Renal cortex interstitium (tissue), 11 donors: Measurements from ENCODE around the gene CHIC2. TPM values are rescaled to one million over a fixed set of nuclear protein-coding genes. Genes with fewer than 3 reads are reported as not detected.

Source experiments
- DNase-seq, 11 donors: peaks; one replicate each; pipeline ENCODE4 v3.0.0-alpha.2; 2013; ENCODE audit warnings: low read depth in 9 of 11, low spot score in 4 of 11; ENCODE audit errors: extremely low read depth in 1 of 11
- polyA plus RNA-seq, 3 donors: library from polyadenylated mRNA; unstranded; fragments of 120-200 nt; gene quantifications; one replicate each; pipeline ENCODE4 v1.2.1, GENCODE V29; 2013; ENCODE audit not compliant: insufficient read length in 3 of 3

Gene CHIC2
- polyA plus RNA-seq, 3 donors = 27.4 to 37.5 (median 29.0) TPM

GRCh38 chr4:54097152-54097551 is 32.7 kb upstream of the CHIC2 start:
- no peak for DNase-seq

GRCh38 chr4:54096295-54096962 is 32.0 kb upstream of the CHIC2 start:
- DNase-seq = no peak

DNA sequence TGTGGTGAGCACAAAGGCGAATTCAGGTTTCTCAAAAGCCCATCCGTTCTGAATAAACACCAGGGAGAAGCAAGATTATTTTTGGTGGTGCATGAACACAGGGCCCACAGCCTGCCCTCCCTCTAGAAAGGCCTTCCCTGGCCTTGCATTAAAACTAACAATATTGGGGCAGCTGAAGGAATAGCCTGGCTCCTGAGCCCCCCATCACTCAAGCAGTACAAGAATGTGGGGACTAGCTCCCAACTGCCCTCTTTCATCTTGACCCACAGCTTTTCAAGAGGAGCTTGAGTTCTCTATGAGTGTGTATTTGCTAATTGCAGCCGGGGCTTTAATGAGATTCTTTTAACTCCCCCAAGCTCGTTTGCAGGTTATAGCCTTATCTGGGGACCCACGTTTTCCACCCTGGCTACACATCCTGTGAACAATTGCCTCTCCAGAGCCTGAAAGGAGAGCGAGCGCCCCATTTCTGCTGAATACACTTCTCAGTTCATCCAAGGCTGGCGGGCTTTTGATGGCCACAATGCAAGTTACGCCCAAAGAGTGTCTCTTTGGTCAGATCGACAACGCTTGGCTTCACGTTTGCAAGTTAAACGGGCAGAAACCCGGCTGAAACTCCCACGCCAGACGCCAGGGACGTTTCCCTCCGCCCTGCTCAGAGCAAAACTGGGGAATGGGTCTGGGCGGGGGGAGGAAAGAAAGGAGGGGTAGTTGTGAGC is 30.9 kb upstream of the CHIC2 start:
- DNase-seq = no peak

DNA sequence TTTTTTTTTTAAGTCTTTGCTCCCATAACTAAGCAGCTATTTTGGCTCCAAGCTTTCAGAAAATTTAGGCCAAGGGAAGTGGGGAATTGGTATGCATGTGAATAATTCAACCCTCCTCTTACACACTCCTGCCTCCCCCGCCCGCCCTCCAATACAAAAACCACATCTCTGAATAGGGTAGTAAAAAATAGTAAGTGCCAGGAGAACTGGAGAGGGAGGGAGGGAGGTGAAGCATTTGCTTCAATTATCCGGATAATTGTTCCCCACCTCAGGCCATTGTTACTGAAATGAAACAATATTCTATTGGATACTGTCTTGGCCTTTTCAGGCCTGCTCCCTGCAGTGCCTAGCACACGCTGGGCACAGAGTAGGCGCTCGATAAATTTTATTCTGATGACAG is 30.0 kb upstream of the CHIC2 start:
- DNase-seq = no peak

DNA sequence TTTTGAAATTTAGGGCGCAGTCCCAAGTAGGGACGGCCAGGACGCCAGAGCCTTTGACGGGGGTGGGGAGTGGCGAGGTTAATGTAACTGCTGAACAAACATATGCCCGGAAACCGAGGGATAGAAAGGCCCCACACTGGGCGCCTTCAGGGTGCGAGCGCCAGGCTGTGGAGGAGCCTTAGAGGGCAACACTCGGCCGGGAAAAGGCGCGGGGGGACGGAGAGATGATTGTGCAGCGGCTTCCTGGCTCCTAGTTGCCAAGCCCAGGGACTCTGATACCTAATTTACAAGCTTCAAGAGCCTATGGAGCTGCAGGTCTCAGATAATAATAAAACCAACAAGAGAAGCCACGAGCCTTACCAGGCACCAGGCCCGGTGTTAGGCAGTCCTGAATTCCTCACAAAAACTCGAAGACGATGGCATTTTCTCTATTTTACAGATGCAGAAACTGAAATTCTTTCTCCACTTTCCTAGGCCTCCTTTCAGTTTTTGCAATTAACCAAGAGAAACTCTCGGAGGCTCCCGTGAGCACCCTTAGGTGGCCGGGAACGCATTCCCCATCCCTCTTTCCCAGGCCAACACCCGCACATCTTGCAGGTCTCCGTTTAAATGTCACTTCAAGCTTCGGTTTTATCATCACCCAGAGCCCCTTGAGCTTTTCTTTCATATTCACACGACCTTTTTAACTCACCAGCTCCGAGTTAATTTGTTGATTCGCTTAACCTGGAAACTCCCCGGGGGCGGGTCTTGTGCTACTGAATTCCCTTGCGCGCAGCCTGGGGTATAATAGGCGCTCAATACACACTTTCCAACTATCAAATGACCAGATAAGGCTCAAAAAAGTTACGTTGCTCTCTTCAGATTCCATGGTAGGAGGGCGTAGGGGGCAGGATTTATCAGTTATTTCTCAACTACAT is 29.2 kb upstream of the CHIC2 start:
- no peak for DNase-seq

DNA sequence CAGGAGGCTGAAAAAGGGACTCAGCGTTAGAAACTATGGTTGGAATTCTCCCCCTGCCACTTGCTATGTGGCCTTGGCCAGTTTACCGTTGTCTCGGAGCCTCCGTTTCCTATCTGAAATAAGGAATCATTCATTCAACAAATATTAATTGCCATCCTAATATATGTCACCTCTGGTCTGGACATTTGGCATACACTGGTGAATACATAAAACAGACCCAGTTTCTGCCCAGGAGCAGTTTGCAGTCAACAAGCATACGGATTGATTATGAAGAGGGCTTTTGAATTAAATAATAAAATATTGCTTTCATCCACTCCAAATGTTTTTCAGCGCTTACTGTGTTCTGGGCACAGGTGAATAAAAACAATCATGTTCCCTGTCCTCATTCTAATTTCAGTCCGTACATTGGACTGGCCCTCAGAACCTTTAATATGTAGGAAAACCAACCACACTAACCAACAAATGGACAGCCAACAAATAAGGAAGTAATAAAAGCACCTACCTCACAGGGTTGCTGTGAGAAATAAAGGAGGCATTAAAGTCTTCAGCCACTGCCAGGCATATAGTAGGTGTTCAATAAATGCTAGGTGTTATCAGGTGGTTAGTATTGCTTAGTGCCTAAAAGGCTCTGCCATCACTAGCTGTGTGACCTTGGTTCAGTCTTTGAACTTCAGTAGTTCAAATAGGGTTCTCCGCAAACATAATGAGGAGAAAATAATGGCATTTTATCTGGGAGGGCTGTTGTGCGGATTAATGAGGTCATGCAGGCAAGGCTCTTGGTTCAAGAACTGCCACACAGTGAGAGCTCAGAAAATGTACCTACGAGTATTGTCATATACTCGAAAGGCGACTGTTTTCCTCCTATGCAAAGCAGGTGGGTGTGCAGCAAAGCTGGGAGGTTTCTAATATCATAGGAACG is 28.3 kb upstream of the CHIC2 start:
- no peak for DNase-seq

DNA sequence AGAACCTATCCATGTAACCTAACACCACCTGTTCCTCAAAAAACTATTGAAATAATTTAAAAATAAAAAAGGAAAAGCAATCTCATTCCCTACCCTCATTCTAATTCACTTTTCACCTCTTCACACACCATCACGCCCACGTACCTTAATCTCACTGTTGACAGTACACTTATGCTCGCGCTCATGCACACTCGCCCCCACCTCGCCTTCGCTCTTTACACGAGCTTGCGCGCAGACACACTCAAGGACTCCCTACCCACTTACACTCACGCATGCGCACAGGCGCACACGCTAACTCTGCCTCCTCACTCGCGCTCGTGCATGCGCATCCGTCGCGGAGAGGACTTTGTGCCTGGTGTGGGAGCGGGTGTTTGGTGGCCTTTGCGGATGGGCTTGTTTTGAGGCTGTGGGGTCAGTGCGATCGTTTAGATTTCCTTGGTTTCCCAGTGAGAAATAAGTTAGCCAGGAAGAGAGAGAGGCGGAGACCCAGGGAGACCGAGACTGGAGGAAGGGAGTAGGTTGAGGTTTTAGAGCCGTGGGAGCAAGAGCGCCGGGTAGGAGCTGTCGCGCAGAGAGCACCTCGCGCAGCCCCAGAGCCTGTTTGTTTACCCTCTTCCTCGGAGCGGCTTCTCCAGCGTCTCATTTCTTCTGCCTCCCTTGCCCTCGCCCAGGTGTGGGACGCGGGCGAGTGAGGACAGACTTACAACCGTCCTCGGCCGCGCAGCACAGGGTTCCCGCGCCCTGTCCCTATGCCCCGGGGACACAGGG is 27.4 kb upstream of the CHIC2 start:
- DNase-seq = peak in 7 of 11 donors; percentile 39 to 67 (median 62)

- no peak for DNase-seq
Observed at GRCh38 chr4:54090804-54091623, 26.6 kb upstream of the CHIC2 start.

DNA sequence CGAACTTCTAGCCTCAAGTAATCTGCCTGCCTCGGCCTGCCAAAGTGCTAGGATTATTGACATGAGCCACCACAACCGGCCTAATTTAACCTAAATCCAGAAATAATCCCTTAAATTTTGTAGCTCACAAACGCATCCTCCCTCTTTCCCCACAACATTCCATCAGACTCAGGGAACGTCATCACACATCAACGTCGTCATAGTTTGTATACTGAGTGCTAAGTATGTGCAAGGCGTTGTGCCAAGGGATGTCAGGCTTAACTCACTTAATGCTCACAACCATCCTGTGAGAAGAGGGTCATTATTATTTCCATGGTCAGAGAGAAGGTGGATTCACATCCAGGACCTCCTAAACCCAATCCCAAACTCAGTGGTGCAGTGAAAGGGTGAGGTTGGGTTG is 26.0 kb upstream of the CHIC2 start:
- no peak for DNase-seq

GRCh38 chr4:54089875-54090274 is 25.5 kb upstream of the CHIC2 start:
- DNase-seq = no peak

DNA sequence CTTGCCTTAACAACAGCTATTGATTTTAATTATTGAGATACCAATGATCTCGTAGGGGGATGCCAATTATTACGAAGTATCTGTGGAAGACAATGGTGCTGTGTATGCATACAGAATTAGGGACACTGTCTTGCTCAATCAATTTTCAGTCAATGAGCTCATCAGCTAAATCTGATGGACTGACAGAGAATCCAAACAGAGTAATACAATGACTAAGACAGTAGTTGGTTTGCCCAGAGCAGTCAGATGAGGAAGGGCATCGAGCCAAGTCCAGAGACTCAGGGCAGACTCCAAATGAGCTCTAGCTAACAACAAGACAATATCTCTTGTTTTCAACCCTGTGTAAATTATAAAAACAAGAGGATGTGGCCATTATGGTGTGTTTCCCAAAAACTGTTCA is 20.9 kb upstream of the CHIC2 start:
- no peak for DNase-seq

GRCh38 chr4:54082168-54082567 is 17.8 kb upstream of the CHIC2 start:
- DNase-seq = no peak

GRCh38 chr4:54077812-54078211 is 13.4 kb upstream of the CHIC2 start:
- DNase-seq = no peak

GRCh38 chr4:54076673-54077072 is 12.3 kb upstream of the CHIC2 start:
- DNase-seq = no peak

- no peak for DNase-seq
Observed at GRCh38 chr4:54074381-54074780, 10.0 kb upstream of the CHIC2 start.

DNA sequence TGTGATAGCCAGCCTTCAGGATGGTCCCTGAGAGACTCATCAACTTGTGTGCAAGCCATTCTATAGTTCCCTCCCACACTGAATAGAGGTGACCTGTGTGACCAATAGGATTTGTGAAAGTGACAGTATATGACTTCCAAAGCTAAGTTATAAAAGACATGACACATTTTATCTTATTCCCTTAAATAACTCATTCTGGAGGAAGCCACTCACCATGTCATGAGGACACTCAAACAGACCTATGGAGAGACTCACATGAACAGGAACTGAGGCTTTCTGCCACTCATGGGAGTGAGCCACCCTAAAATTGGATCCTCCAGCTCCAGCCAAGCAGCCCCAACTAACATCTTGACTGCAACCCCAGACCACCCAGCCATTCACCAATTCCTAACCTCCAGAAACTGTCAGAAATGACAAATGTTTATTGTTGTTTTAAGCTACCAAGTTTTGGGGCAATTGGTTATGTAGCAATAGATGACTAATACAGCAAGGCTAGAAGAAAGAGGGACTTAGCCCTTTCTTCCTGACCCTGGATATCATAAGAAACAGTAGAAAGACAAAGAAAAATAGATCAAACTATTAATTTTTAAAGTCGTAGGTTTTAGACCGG is 9.0 kb upstream of the CHIC2 start:
- DNase-seq = no peak

GRCh38 chr4:54067166-54067565 is 2.8 kb upstream of the CHIC2 start:
- no peak for DNase-seq
